ENCODE results near the gene OAF.
"Not testable (repeated sequence)": the region's sequence is repeated elsewhere in the genome, so short reads cannot be mapped to it uniquely, and the experiment has no call there.

OAF gene

DNA sequence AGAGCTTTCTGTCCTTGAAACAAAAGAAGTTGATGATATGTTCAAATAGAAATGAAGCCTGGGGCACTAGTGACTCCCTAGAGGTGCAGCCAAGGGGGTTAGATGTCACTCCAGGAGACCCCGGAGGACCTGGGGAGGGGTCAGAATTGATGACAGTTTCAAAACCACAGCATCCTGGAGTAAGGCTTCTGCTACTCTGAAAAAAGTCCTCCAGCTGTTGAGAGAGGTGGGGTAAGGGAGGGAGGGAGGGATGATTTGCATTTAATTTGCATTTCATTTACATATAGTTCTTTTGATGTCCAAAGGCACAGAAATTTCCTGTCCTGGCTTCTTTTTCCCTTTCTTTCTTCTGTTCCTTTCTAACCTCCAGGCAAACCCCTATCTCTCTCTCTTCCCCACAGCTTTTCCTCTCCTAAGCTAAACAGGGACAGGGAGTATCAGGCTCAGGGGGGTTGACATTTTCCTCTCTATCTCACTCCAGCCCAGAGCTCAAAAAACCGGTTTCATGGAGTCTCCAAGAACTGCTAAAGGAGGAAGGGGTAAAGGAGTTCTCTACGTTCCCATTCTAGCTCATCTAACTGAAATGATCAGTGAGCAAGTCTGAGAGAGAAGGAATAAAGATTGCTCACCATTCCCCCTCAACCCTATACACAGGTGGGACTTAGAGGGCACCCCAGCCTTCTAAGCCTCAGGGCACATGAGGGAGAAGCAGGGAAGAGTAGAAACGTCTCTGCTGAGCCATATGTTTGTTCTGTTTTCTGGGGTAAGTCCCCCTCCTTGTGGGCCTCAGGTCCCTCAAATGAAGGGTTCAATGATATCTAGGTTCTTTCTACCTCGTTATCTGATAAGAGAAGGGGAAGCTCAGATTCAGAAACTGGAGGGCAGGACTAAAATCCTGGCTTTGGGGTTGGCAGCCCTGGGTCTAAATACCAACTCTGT is 25.6 kb downstream of the OAF start:
- in situ Hi-C loops (cut with MboI; ENCODE audit: low sequenced_read_pairs), result loop anchor here (10.0 kb wide), 1 partner anchor 68 kb away; no protein-coding TSS in a partner anchor

GRCh38 chr11:120238968-120239620 is 28.3 kb downstream of the OAF start:
- in situ Hi-C loops (cut with MboI; ENCODE audit: low sequenced_read_pairs), result loop anchor here (10.0 kb wide), 1 partner anchor 66 kb away; no protein-coding TSS in a partner anchor

DNA sequence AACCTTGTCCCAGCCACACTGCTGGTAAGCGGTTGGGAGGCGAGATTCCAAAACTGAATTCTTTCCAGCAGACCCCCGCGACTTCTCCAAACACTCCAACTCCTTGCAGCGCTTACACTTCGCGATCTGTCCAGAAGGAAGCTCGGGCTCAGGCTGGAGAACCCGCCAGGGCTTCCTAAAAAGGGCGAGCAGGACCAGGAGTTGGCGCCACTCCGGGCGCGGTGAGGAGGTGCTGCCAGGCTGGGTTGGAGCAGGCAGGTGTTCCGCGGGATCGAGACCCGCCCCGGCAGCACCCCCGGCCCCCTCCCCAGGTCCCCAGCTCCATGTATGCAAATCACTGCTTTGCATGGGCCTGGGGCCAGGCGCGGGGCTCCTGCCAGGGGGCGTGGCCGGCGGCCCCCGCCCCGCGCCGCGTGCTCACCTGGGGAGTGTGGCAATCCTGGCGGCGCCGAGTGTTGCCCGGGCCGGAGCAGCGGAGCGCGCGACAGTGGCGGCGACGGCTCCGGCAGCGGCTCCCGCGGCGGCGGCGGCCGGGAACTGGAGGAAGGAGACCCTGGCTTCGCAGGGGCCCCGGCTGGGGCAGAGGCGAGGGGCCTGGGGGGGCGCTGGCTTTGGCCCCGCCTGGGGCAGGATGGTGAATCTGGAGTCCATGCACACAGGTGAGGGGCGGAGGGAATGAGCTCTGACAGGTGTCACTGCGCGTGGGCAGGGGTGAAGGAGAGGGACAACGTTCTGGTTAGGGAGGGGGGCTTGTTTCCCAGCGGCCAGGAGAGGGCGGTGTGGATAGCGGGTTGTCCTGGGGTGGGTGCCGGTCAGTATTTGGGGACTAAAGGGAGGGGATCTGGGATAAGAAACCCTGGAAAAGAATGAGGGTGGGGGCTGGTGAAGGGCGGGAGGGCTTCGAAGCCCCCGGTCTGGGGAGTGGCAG is 29.1 kb downstream of the OAF start, which contains the start of gene POU2F3:
Gene POU2F3, plus strand, starts transcription at position 428 of the 928 bp plus-strand sequence. Its CDS starts 204 bp downstream, at position 632.
- in situ Hi-C loops (cut with MboI; ENCODE audit: low sequenced_read_pairs), result loop anchor here (10.0 kb wide), 1 partner anchor 65 kb away; no protein-coding TSS in a partner anchor

- in situ Hi-C loops (cut with MboI; ENCODE audit: low sequenced_read_pairs), result no loop called here
These were observed 30.0 kb downstream of the OAF start for GRCh38 chr11:120240866-120241265.

DNA sequence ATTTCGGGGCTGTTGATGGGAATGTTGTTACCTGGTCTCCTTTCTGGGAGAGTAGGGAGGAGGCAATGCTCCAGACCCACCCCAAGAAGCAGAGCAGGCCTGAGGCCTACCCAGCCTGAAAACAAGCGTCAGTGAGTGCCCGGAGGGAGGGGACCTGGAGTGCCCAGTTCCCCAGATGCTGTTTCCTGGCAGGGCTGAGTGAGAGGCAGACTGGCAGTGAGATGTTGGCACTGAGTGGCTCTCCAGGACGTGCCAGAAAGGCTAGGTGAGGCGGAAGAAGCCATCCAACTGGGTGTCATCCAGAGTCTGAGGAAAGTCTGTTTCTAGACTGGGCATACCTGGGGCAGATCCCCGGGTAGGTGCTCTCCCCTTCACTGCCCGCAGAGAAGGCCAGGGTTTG is 30.4 kb downstream of the OAF start:
- in situ Hi-C loops (cut with MboI; ENCODE audit: low sequenced_read_pairs), result no loop called here

GRCh38 chr11:120243221-120243620 is 32.4 kb downstream of the OAF start:
- in situ Hi-C loops (cut with MboI; ENCODE audit: low sequenced_read_pairs), result no loop called here

GRCh38 chr11:120244476-120245365 is 33.9 kb downstream of the OAF start:
- in situ Hi-C loops (cut with MboI; ENCODE audit: low sequenced_read_pairs), result no loop called here

- in situ Hi-C loops (cut with MboI; ENCODE audit: low sequenced_read_pairs), result no loop called here
These were observed 34.6 kb downstream of the OAF start for GRCh38 chr11:120245434-120245833.

DNA sequence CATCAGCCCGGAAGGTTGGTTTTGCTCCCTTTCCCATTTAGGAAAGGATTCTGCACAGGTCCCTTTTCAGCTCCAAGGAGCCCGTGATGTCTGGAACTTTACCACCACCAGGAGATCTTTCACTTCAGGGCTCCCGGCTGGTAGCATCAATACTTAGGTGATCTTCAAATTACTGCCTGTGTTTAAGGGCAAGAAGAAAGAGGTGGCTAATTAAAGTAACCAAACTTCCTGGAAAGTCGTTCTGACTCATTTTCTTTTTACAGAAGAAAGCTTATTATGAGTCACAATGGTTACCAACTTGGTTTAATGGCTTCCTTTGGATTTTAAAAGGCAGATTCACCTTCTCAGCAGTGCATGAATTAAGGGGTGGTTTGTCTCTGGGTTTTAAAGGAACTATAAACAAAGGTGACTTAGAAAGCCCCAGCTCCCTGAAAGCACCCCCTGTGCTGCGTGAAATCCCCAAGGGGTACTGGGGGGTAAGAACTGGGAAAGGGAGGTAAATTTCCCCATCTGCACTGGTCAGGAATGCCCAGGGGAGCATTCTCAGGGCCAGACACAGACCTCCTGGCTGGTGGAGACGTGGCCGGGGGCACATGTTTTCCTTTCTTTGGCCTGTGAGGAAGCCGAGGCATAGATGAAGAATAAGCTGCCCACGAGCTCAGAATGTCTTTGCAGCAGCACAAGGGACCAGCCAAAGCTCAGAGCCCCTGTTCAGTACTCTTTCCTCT is 37.9 kb downstream of the OAF start:
- in situ Hi-C loops (cut with MboI; ENCODE audit: low sequenced_read_pairs), result no loop called here

DNA sequence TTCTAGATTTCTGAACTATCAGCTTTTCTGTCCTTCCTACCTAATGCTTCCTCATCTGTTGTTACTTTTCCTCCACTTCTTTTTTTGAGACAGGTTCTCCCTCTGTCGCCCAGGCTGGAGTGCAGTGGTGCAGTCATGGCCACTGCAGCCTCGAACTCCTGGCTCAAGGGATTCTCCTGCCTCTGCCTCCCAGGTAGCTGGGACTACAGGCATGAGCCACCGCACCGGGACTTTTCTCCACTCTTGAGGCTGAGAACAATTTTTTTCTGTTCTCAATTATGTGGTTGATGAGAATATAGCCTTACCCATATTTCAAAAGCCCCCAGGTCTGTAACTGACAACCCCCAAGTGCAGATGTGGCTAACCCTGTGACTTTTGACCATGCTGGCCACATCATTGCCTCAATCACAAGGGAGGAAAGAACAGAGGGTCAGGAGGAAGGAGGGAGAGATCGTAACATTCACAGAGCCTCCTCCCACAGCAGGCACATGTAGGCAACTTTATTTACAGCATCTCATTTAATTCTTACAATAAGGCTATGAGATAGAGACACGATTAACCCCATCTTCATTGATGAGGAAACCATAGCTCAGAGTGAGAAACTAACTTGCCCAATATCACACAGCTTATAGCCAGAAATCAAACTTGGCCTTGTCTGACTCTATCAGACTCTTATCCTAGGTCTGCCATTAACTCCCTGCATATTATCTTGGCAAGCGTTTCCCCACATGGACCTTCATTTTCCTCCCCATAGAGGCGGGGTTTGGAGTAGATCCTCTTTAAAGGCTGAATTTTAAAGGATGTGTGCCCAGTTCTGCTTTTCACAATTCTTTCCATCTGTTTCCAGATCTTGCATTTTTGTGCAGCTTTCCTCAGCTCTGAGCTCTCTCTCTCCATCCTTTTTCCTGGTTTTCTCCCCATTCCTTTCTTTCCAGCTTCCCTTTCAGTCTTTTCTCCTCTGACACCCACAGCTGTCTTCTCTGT is 38.7 kb downstream of the OAF start:
- in situ Hi-C loops (cut with MboI; ENCODE audit: low sequenced_read_pairs), result no loop called here

DNA sequence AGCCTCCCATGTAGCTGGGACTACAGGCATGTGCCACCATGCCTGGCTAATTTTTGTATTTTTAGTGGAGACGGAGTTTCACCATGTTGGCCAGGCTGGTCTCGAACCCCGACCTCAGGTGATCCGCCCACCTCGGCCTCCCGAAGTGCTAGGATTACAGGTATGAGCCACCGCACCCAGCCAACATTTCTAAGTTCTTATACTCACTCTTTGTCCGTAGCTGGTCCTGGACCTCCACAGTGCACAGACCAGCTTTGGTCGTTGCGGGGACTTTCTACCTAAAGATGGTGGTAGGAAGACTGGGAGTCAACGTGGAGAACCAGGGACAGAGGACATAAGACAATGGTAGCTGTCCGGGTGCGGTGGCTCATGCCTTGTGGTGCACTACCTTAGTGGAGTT is 42.5 kb downstream of the OAF start:
- in situ Hi-C loops (cut with MboI; ENCODE audit: low sequenced_read_pairs), result not testable (repeated sequence)

- in situ Hi-C loops (cut with MboI; ENCODE audit: low sequenced_read_pairs), result no loop called here
These were observed 44.1 kb downstream of the OAF start for GRCh38 chr11:120254788-120255518.

DNA sequence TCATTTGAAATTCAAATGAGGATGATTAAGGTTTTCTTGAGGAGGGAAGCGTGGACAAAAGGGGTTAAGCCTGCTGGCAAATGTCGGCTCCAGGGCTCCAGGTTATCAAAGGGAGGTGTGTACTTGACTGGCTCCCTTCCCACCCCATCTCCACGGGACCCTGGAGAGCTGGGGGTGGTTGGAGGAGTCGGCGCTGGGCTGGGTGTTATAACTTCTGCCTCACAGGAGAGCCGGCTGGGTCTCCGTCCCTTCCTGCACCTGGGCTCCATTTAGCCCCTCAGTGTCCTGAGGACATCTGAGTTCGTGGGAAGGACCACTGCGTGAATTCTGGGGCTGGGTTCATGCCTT is 44.7 kb downstream of the OAF start:
- in situ Hi-C loops (cut with MboI; ENCODE audit: low sequenced_read_pairs), result no loop called here

- in situ Hi-C loops (cut with MboI; ENCODE audit: low sequenced_read_pairs), result no loop called here
These were observed 45.3 kb downstream of the OAF start for GRCh38 chr11:120256178-120256577.

- in situ Hi-C loops (cut with MboI; ENCODE audit: low sequenced_read_pairs), result no loop called here
These were observed 45.9 kb downstream of the OAF start for GRCh38 chr11:120256779-120257178.

DNA sequence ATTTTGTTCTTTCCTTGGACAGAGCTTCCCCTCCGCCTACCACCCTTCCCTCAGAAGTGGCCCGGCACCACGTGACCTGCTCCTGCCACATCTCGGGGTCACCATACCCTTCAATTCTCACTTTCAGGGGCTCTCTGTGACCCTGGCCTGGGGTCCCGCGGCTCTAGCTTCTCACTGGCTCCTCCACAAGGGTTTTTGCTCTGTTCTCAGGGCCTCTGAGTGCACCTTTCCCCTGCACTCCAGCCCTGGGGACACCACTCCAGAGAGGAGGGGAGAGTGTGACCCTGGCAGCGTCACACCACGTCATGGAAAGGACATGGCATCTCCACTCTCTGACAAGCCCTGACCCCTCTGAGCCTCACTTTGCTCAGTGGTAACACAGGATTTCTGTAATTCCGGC is 46.5 kb downstream of the OAF start:
- in situ Hi-C loops (cut with MboI; ENCODE audit: low sequenced_read_pairs), result no loop called here

GRCh38 chr11:120258661-120259060 is 47.8 kb downstream of the OAF start:
- in situ Hi-C loops (cut with MboI; ENCODE audit: low sequenced_read_pairs), result no loop called here

Data from HL-60/S4 treated with phorbol 12-myristate 13-acetate at 8.2 ng/mL for 4 days and 3 days (cell line).